Gastroesophageal sphincter (tissue), 4 donors: Measurements from ENCODE around the gene FDXACB1. TPM values are rescaled to one million over a fixed set of nuclear protein-coding genes. Genes with fewer than 3 reads are reported as not detected.
"Not testable (repeated sequence)": the region's sequence is repeated elsewhere in the genome, so short reads cannot be mapped to it uniquely, and the experiment has no call there.

Source experiments
- ATAC-seq: fragments of 150-250 bp; one replicate; pipeline ENCODE4 v1.9.1; 2016; ENCODE audit warnings: mild to moderate bottlenecking, moderate library complexity
- H3K27ac ChIP-seq, 4 donors: fragments of 200-600 bp; sonication (generic) in 3 of 4; 1 replicate in 3 of 4; 2 replicates in 1 of 4; pipeline ENCODE4 v1.5.1; 2016 to 2019
- H3K27me3 ChIP-seq: fragments of 200-600 bp; sonication (generic); one replicate; pipeline ENCODE4 v1.5.1; 2019
- H3K36me3 ChIP-seq, 2 donors: fragments of 200-600 bp; sonication (generic); one replicate each; pipeline ENCODE4 v1.5.1; 2019; ENCODE audit warnings: control low read depth in 1 of 2
- H3K4me1 ChIP-seq, 3 donors: fragments of 200-600 bp; sonication (generic); 1 replicate in 2 of 3; 2 replicates in 1 of 3; pipeline ENCODE4 v1.5.1; 2016 to 2019; ENCODE audit warnings: control low read depth in 2 of 3
- H3K4me3 ChIP-seq, 2 donors: fragments of 200-600 bp; sonication (generic); one replicate each; pipeline ENCODE4 v1.5.1; 2019; ENCODE audit warnings: mild to moderate bottlenecking in 1 of 2, moderate library complexity in 1 of 2
- H3K9me3 ChIP-seq, 3 donors: fragments of 200-600 bp; sonication (generic); one replicate each; pipeline ENCODE4 v1.5.1; 2017 to 2019; ENCODE audit warnings: control low read depth in 2 of 3
- EP300 ChIP-seq: sonication (generic); formaldehyde crosslinking; IDR thresholded peaks from one replicate; pipeline ENCODE4 v1.6.1; 2017; ENCODE audit warnings: antibody characterized with exemption, mild to moderate bottlenecking
- POLR2A ChIP-seq, 2 donors: fragments of 450-650 bp; IDR thresholded peaks; one replicate each; pipeline ENCODE4 v1.6.1; 2017; ENCODE audit warnings: antibody characterized with exemption in 2 of 2, mild to moderate bottlenecking in 2 of 2, moderate library complexity in 1 of 2
- POLR2AphosphoS5 ChIP-seq: sonication (generic); formaldehyde crosslinking; IDR thresholded peaks from one replicate; pipeline ENCODE4 v1.6.1; 2017; ENCODE audit warnings: antibody characterized with exemption
- WGBS, 2 donors: methylation state at CpG; one replicate each; pipeline ENCODE4 v1.1.5; 2018; ENCODE audit warnings: low coverage in 1 of 2; 5-methylcytosine and 5-hydroxymethylcytosine counted together
- total RNA-seq, 4 donors: library from RNA; depleted of rRNA; stranded (reverse); fragments of >200 nt; gene quantifications; one replicate each; pipeline ENCODE4 v1.1.0, GENCODE V29; 2016
- TF ChIP-seq, protein P1 (sequence below), 4 experiments: fragments of 200-600 bp in 2 of 4; fragments of 450-650 bp in 2 of 4; sonication (generic) in 1 of 4; IDR thresholded peaks; one replicate each; pipeline ENCODE4 v1.5.1; 2017 to 2019; ENCODE audit warnings: antibody characterized with exemption in 4 of 4, mild to moderate bottlenecking in 2 of 4, moderate library complexity in 2 of 4

Gene FDXACB1
- total RNA-seq, 4 donors from 2014 or later, result 0.16 to 1.1 (median 0.99) TPM

DNA sequence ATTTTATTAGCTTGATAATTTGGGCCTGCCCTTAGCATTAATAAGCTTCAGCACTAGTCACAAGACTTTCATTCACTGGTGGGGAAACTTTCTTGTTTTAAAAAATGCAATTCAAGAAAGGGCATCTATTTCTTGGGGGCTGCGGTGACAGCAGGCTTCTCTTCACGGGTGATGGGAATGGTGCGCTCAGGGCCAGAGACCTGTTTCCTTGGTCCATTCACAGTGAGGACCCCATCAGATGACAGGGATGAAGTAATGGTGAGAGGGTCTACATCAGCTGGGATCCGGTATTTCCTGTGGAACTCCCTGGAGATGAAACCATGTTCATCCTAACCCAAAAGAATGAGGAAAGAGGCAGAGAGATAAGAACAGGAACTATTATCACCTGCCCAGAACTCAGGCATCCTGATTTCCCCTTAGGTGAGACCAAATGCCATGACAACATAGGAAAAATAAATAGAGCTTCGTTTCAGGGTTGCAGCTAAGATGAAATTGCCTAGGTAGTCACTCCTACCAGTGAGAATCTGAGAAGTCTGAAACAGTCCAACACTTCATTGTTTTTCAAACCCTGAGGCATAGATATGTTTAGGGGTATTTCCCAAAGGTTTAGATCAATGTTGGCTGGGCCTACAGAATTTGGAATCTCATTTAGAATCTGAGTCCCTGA is 29.8 kb upstream of the FDXACB1 start:
- no peak for ATAC-seq
- 39 to 67% methylated on average over 2 to 4 of the region's 5 CpGs for WGBS, 2 donors
- TF ChIP-seq EP300, result no peak
- TF ChIP-seq, protein P1, sequence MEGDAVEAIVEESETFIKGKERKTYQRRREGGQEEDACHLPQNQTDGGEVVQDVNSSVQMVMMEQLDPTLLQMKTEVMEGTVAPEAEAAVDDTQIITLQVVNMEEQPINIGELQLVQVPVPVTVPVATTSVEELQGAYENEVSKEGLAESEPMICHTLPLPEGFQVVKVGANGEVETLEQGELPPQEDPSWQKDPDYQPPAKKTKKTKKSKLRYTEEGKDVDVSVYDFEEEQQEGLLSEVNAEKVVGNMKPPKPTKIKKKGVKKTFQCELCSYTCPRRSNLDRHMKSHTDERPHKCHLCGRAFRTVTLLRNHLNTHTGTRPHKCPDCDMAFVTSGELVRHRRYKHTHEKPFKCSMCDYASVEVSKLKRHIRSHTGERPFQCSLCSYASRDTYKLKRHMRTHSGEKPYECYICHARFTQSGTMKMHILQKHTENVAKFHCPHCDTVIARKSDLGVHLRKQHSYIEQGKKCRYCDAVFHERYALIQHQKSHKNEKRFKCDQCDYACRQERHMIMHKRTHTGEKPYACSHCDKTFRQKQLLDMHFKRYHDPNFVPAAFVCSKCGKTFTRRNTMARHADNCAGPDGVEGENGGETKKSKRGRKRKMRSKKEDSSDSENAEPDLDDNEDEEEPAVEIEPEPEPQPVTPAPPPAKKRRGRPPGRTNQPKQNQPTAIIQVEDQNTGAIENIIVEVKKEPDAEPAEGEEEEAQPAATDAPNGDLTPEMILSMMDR (IDR thresholded peaks at IDR 0.05), result no peak
- TF ChIP-seq POLR2AphosphoS5, result no peak
- no peak for TF ChIP-seq POLR2A (IDR thresholded peaks at IDR 0.05)
- H3K4me3 ChIP-seq, result peak overlapping the region in 1 of 2 donors; percentile 75
- H3K9me3 ChIP-seq, result no peaks in the 10 kb centered on the region
- H3K4me1 ChIP-seq, result peaks cover 0 to 35% (median 0%) of the 10 kb centered on the region in 3 donors
- peaks cover 0 to 30% of the 10 kb centered on the region in 2 donors for H3K36me3 ChIP-seq
- H3K27me3 ChIP-seq, result no peaks in the 10 kb centered on the region
- peak overlapping the region; percentile 7 to 100 (median 65) for H3K27ac ChIP-seq

GRCh38 chr11:111906680-111907079 is 27.7 kb upstream of the FDXACB1 start:
- TF ChIP-seq POLR2A (IDR thresholded peaks at IDR 0.05), result no peak
- TF ChIP-seq, protein P1 (IDR thresholded peaks at IDR 0.05), result no peak
- TF ChIP-seq EP300, result no peak
- no peak for TF ChIP-seq POLR2AphosphoS5
- no peak for ATAC-seq
- H3K9me3 ChIP-seq, result no peaks in the 10 kb centered on the region
- peaks cover 0 to 29% (median 0%) of the 10 kb centered on the region in 3 donors for H3K4me1 ChIP-seq
- no peak overlapping the region for H3K27ac ChIP-seq
- H3K27me3 ChIP-seq, result no peaks in the 10 kb centered on the region
- WGBS, 2 donors, result 67 to 88% methylated on average over 1 of the region's 1 CpG
- no peak overlapping the region for H3K4me3 ChIP-seq
- peaks cover 0 to 30% of the 10 kb centered on the region in 2 donors for H3K36me3 ChIP-seq

DNA sequence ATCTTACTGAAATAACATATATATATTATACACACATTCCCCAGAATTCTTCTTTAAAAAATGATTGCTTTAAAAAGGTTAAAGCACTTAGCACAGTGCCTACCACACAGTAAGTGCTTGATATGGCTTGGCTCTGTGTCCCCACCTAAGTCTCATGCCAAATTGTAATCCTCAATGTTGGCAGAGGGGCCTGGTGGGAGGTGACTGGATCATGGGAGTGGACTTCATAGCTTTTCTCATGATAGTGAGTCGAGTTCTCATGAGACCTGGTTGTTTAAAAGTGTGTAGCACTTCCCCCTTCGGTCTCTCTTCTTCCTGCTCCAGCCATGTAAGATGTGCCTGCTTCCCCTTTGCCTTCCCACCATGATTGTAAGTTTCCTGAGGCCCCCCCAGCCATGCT is 26.4 kb upstream of the FDXACB1 start:
- TF ChIP-seq, protein P1 (IDR thresholded peaks at IDR 0.05), result no peak
- TF ChIP-seq EP300, result no peak
- no peak for TF ChIP-seq POLR2A (IDR thresholded peaks at IDR 0.05)
- TF ChIP-seq POLR2AphosphoS5, result no peak
- ATAC-seq, result no peak
- Histone ChIP-seq H3K9me3 (no peaks in the 10 kb centered on the region), H3K4me1 (peaks cover 0 to 27% (median 0%) of the 10 kb centered on the region in 3 donors), H3K36me3 (peaks cover 0 to 30% of the 10 kb centered on the region in 2 donors), H3K27me3 (no peaks in the 10 kb centered on the region), H3K27ac (no peak overlapping the region), H3K4me3 (no peak overlapping the region)
- 43 to 72% methylated on average over 1 to 2 of the region's 2 CpGs for WGBS, 2 donors

GRCh38 chr11:111886844-111887243 is 7.9 kb upstream of the FDXACB1 start:
- H3K4me1 ChIP-seq, result no peaks in the 10 kb centered on the region
- ATAC-seq, result no peak
- no peak overlapping the region for H3K27ac ChIP-seq
- 75 to 85% methylated on average over 2 of the region's 2 CpGs for WGBS, 2 donors
- no peaks in the 10 kb centered on the region for H3K9me3 ChIP-seq
- TF ChIP-seq EP300 (no peak), POLR2A (IDR thresholded peaks at IDR 0.05) (no peak), POLR2AphosphoS5 (no peak)
- TF ChIP-seq, protein P1 (IDR thresholded peaks at IDR 0.05), result no peak
- H3K27me3 ChIP-seq, result no peaks in the 10 kb centered on the region
- H3K36me3 ChIP-seq, result peaks cover 0 to 17% of the 10 kb centered on the region in 2 donors
- H3K4me3 ChIP-seq, result no peak overlapping the region

DNA sequence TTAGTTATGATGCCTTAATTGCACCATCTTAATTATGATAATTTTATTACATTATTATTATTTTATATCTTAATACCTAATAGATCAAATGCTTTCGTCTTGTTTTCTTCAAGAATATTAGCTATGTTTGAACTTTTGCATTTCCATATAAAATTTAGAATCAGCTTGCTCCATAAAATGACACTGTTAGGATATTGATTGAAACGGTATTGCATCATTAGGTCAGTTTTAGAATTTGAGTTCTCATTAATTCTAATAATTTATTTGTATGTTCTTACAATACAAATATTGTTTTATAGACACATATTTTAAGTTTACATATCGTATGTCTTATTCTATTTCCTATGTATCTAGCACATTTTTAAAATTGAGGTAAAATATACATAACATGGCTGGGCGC is 7.1 kb upstream of the FDXACB1 start:
- Histone ChIP-seq H3K4me1 (no peaks in the 10 kb centered on the region), H3K36me3 (peaks cover 0 to 17% of the 10 kb centered on the region in 2 donors), H3K27ac (no peak overlapping the region), H3K9me3 (no peaks in the 10 kb centered on the region), H3K27me3 (no peaks in the 10 kb centered on the region), H3K4me3 (no peak overlapping the region)
- 68 to 73% methylated on average over 4 of the region's 4 CpGs for WGBS, 2 donors
- TF ChIP-seq EP300 (no peak), POLR2AphosphoS5 (no peak), POLR2A (IDR thresholded peaks at IDR 0.05) (no peak)
- TF ChIP-seq, protein P1 (IDR thresholded peaks at IDR 0.05), result no peak
- no peak for ATAC-seq

DNA sequence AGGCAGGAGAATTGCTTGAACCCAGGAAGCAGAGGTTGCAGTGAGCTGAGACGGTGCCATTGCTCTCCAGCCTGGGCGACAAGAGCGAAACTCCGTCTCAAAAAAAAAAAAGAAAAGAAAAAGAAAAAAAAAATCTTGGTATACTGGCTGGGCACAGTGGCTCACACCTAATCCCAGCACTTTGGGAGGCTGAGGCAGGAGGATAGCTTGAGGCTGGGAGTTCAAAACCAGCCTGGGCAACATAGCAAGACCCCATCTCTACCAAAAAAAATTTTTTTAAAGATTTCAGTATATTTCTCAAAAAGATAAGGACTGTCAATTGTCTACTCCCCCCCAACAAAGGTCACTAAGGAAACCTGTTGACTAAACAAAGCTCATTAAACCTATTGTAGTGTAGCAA is 6.1 kb upstream of the FDXACB1 start:
- peaks cover 0 to 17% of the 10 kb centered on the region in 2 donors for H3K36me3 ChIP-seq
- not testable (repeated sequence) for H3K4me1 ChIP-seq, H3K27ac ChIP-seq, H3K4me3 ChIP-seq, ATAC-seq, H3K27me3 ChIP-seq, H3K9me3 ChIP-seq
- WGBS, 2 donors, result 100% methylated on average over 2 of the region's 4 CpGs; no CpG with 5 or more reads in 1 of the 2 donors
